Effector CD4-positive, alpha-beta T cell (primary cell): ENCODE data around the gene PURA.

Experiments
- DNase-seq: peaks from one replicate; pipeline ENCODE4 v3.0.0-alpha.2; 2020

PURA gene

DNA sequence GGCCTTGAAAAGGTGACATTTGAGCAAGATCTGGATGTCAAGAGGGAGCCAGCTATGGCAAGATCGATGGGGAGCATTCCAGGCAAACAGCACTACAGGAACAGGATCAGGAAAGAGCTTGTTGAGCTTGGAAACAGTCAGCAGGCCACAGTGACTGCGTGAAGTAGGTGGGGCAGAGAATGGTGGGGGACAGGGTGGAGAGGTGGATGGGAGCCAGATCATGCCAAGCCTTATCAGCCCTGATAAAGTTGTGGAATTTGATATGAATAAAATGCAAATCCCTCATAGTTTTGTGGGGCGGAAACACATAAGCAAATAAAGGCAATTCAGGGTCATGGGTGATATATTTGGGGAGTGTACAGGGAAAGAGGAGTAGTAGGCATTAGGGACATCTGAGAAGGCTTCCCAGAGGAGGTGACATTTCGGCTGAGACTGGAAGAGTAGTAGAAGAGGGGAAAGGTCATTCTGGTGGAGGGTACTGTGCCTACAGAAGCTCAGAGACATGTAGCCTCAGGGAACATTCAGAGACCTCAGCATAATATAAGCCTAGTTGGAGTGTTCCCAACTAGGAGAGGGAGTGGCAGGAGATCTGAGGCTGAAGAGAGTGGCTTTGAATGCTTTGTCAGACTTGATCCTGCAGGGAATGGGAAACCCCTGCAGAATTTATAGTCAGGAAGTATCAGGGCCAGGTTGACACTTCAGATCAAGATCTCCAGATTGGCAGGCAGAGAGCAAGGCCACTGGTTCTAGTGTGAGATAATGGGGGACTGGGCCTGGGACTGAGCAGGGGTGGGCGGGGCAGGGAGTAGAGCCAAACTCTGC lies 51.4 kb downstream of the PURA start:
- DNase-seq = no peak

DNA sequence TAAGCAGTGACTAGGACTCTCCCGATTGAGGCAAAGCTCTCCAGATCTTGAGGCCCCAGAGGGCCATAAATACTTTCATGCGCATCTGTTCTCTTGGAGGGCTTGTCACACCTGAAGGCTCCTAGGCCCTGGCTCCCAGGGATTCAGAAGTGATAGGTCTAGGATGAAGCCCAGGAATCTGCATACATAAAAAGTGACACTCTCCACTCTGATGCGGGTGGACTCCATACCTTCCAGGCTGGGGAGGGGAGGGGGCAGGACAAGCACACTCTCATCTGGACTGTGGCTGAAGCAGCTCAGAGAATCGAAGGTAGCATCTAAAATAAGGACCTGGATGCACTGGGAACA lies 52.0 kb downstream of the PURA start:
- DNase-seq = no peak

DNA sequence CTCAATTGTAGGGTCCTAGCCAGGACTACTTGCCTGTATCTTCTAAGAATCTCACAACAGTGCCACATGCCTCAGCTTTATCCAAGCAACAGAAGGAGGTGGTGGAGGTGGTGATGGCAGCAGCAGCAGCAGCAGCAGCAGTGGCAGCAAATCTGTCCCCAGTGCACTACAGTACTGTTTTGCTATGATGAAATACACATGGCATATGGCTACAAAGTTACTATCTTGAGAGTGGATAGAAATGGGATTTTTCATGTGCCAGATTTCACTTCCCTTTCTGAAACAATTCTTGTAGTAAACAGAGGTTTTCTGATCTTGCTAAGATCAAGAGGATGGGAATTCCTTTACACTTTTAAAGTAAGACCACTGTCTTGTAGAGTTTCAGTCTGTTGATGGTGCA lies 53.0 kb downstream of the PURA start:
- DNase-seq = no peak

GRCh38 chr5:140168371-140168770 lies 54.5 kb downstream of the PURA start:
- no peak for DNase-seq

DNA sequence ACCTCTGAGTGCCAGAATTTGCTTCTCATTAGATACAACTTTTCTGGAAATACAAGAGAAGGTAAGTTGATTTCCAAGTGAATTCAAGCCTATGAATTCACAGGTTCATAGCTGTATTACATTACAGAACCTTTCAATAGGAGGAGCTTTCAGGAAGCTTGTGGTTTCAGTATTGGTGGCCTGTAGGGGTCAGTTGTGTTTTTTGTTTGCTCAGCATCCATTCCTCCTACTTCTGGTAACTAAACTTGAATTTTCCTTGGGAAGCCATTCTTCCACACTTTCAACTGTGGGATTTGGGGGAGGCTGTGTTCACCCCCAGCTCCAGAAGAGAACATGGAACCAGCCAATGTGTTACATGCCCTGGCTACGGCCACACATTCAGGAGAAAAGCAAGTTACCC lies 55.5 kb downstream of the PURA start:
- DNase-seq = no peak

GRCh38 chr5:140172483-140172882 lies 58.6 kb downstream of the PURA start:
- no peak for DNase-seq

GRCh38 chr5:140174014-140174413 lies 60.1 kb downstream of the PURA start:
- no peak for DNase-seq

- DNase-seq = peak; percentile 96
Measured at GRCh38 chr5:140174465-140175366, 60.8 kb downstream of the PURA start, which contains the start of gene CYSTM1. Gene CYSTM1, plus strand, starts transcription at chr5:140175188. Its CDS starts 19,278 bp downstream, at chr5:140194466.
